ENCODE data around the gene SLA2. TPM values are rescaled to one million over a fixed set of nuclear protein-coding genes. Genes with fewer than 3 reads are reported as not detected.

Gene SLA2
- total and polyA plus RNA-seq, 2 donors (not counting 1 experiment from before 2014, with no cell fraction given), result not detected

DNA sequence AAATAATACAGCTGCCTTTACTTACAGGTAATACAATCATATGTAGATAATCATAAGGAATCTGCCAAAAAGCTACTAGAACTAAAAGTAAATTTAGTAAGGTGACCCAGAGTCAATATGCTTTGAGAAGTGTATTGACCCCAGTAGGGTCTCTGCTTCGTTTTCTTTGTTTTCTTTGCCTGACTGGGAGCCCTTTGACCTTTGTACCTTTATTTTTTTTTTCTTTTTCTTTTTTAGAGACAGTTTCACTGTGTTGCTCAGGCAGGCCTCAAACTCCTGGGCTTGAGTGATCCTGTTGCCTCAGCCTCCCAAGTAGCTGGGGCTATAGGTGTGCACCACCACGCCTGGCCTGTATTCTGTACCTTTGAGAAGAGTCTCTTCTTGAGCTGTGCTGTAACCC lies 22.6 kb downstream of the SLA2 start:
- Histone ChIP-seq H3K4me1 (ENCODE audit: control insufficient read depth, extremely low read depth, insufficient read depth, low read length) (no peaks in the 10 kb centered on the region), H3K27me3 (ENCODE audit: control insufficient read depth, insufficient read depth, low read length) (no peaks in the 10 kb centered on the region), H3K4me2 (ENCODE audit: extremely low read depth, insufficient read depth, low read length) (no peak overlapping the region), H3K79me2 (ENCODE audit: control insufficient read depth, insufficient read depth, low read length) (no peaks in the 10 kb centered on the region), H3K9me3 (ENCODE audit: control insufficient read depth, insufficient read depth, low read depth, low read length) (no peaks in the 10 kb centered on the region), H4K20me1 (ENCODE audit: control insufficient read depth, extremely low read depth, insufficient read depth, low read length) (no peaks in the 10 kb centered on the region), H3K36me3 (ENCODE audit: control insufficient read depth, insufficient read depth, low read length) (no peaks in the 10 kb centered on the region), H2AFZ (ENCODE audit: low read length) (no peak overlapping the region), H3K4me3 (replicated peaks in 1 of 4; ENCODE audit: control extremely low read depth in 1 of 4, insufficient read depth in 1 of 4, low read depth in 3 of 4, low read length in 4 of 4) (no peak overlapping the region), H3K27ac (ENCODE audit: insufficient read depth, low read length) (no peak overlapping the region), H3K9ac (ENCODE audit: insufficient read depth, low read length) (no peak overlapping the region)
- no peak for DNase-seq (ENCODE audit: low read depth in 2 of 2)
- TF ChIP-seq EZH2 (IDR thresholded peaks at IDR 0.05; ENCODE audit: low read length, missing control alignments) (no peak), CTCF (conservative IDR thresholded peaks at IDR 0.05 in 1 of 2, IDR thresholded peaks at IDR 0.05 in 1 of 2; ENCODE audit: low read depth in 1 of 2, low read length in 2 of 2) (no peak)

DNA sequence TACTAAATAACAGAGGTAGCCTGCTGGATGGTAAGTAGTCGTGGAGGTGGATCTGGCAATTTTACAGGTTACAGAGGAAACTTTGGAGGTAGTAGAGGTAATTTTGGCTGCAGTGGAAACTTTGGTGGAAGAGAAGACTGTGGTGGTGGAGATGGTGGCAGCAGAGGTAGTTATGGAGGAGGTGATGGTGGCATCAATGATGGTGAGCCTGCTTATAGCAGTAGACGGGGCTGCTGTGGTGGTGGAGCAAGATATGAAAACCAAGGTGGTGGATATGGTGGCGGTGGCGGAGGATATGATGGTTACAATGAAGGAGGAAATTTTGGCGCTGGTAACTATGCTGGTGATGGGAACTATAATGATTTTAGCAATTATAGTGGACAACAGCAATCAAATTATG lies 25.1 kb downstream of the SLA2 start:
- no peak overlapping the region for H3K4me3 ChIP-seq (replicated peaks in 1 of 4; ENCODE audit: control extremely low read depth in 1 of 4, insufficient read depth in 1 of 4, low read depth in 3 of 4, low read length in 4 of 4)
- no peak overlapping the region for H3K4me2 ChIP-seq (ENCODE audit: extremely low read depth, insufficient read depth, low read length)
- no peaks in the 10 kb centered on the region for H3K9me3 ChIP-seq (ENCODE audit: control insufficient read depth, insufficient read depth, low read depth, low read length)
- H3K4me1 ChIP-seq (ENCODE audit: control insufficient read depth, extremely low read depth, insufficient read depth, low read length), result no peaks in the 10 kb centered on the region
- H3K79me2 ChIP-seq (ENCODE audit: control insufficient read depth, insufficient read depth, low read length), result no peaks in the 10 kb centered on the region
- H3K27me3 ChIP-seq (ENCODE audit: control insufficient read depth, insufficient read depth, low read length), result no peaks in the 10 kb centered on the region
- no peak overlapping the region for H3K27ac ChIP-seq (ENCODE audit: insufficient read depth, low read length)
- no peak for DNase-seq (ENCODE audit: low read depth in 2 of 2)
- H2AFZ ChIP-seq (ENCODE audit: low read length), result no peak overlapping the region
- H4K20me1 ChIP-seq (ENCODE audit: control insufficient read depth, extremely low read depth, insufficient read depth, low read length), result no peaks in the 10 kb centered on the region
- TF ChIP-seq EZH2 (IDR thresholded peaks at IDR 0.05; ENCODE audit: low read length, missing control alignments) (no peak), CTCF (conservative IDR thresholded peaks at IDR 0.05 in 1 of 2, IDR thresholded peaks at IDR 0.05 in 1 of 2; ENCODE audit: low read depth in 1 of 2, low read length in 2 of 2) (no peak)
- H3K9ac ChIP-seq (ENCODE audit: insufficient read depth, low read length), result no peak overlapping the region
- no peaks in the 10 kb centered on the region for H3K36me3 ChIP-seq (ENCODE audit: control insufficient read depth, insufficient read depth, low read length)

DNA sequence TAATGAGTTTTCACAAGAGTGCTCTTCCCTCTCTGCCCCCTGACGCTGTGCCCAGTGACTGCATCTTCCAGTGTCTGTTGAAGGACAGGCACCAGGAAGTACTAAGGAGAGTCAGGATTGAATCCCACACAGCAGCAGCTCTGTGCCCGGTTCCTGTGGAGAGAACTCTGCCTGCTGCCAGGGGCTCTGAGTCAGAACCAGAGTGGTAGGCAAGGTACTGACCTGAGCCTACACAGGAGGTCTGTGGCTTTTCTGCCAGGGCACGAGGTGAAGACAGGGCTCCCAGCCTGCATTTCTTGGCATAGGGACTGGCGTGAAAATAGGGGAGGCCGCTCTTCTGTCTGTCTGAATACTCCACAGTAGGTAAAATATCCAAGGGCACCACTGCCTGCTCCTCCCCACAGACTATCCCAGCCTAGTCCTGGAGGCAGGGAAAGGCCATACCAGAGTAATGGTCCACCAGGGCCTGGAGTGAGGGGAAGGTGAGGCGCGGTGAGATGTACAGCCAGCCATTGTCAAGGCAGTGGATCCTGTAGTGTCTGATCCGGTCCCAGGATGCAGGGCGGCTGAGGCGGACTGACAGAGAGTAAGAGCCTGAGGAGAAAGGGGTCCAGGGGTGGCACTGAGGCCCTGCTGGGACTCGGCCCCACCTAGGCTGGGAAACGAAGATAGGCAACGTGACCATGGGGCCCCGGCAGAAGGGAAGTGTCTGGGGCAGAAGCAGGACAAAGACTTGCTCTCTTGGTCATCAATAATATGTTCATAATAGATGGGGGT lies 31.0 kb downstream of the SLA2 start:
- H3K27ac ChIP-seq (ENCODE audit: insufficient read depth, low read length), result no peak overlapping the region
- H3K4me1 ChIP-seq (ENCODE audit: control insufficient read depth, extremely low read depth, insufficient read depth, low read length), result no peaks in the 10 kb centered on the region
- TF ChIP-seq EZH2 (IDR thresholded peaks at IDR 0.05; ENCODE audit: low read length, missing control alignments) (no peak), CTCF (conservative IDR thresholded peaks at IDR 0.05 in 1 of 2, IDR thresholded peaks at IDR 0.05 in 1 of 2; ENCODE audit: low read depth in 1 of 2, low read length in 2 of 2) (no peak)
- H3K79me2 ChIP-seq (ENCODE audit: control insufficient read depth, insufficient read depth, low read length), result no peaks in the 10 kb centered on the region
- H3K36me3 ChIP-seq (ENCODE audit: control insufficient read depth, insufficient read depth, low read length), result peaks cover 6% of the 10 kb centered on the region
- H3K4me3 ChIP-seq (replicated peaks in 1 of 4; ENCODE audit: control extremely low read depth in 1 of 4, insufficient read depth in 1 of 4, low read depth in 3 of 4, low read length in 4 of 4), result no peak overlapping the region
- no peak overlapping the region for H3K9ac ChIP-seq (ENCODE audit: insufficient read depth, low read length)
- no peaks in the 10 kb centered on the region for H3K9me3 ChIP-seq (ENCODE audit: control insufficient read depth, insufficient read depth, low read depth, low read length)
- no peak overlapping the region for H3K4me2 ChIP-seq (ENCODE audit: extremely low read depth, insufficient read depth, low read length)
- DNase-seq (ENCODE audit: low read depth in 2 of 2), result peak in 1 of 2 donors; percentile 21
- no peaks in the 10 kb centered on the region for H4K20me1 ChIP-seq (ENCODE audit: control insufficient read depth, extremely low read depth, insufficient read depth, low read length)
- H3K27me3 ChIP-seq (ENCODE audit: control insufficient read depth, insufficient read depth, low read length), result no peaks in the 10 kb centered on the region
- no peak overlapping the region for H2AFZ ChIP-seq (ENCODE audit: low read length)

All from fibroblast of lung (primary cell).